ENCODE measurements around the gene NT5DC2. TPM values are rescaled to one million over a fixed set of nuclear protein-coding genes. Genes with fewer than 3 reads are reported as not detected.

The NT5DC2 gene
- total and polyA plus RNA-seq, 10 of the 15 experiments (the other 5 are each of a cell fraction or from before 2014, with no cell fraction given), result 21.6 to 135 (median 66.8) TPM

GRCh38 chr3:52536369-52537164, 2.9 kb upstream of the NT5DC2 start, which contains the start of gene UQCC5 (continued):
- peak; percentile 85 for TF ChIP-seq MYC (IDR thresholded peaks at IDR 0.05; ENCODE audit: insufficient read depth, insufficient read length, insufficient replicate concordance, low read length, severe bottlenecking)
- peak; percentile 58 for TF ChIP-seq NR2F1 (conservative IDR thresholded peaks at IDR 0.05)
- peak; percentile 99 for TF ChIP-seq POLR2AphosphoS5 (IDR thresholded peaks at IDR 0.05; ENCODE audit: low read length)
- TF ChIP-seq EED (IDR thresholded peaks at IDR 0.05; ENCODE audit: low read depth), result no peak
- TF ChIP-seq NBN (IDR thresholded peaks at IDR 0.05), result peak; percentile 82
- TF ChIP-seq CREB1 (IDR thresholded peaks at IDR 0.05; ENCODE audit: low read depth), result peak; percentile 65; the same call in 1 of the 2 replicates
- TF ChIP-seq, protein P1, sequence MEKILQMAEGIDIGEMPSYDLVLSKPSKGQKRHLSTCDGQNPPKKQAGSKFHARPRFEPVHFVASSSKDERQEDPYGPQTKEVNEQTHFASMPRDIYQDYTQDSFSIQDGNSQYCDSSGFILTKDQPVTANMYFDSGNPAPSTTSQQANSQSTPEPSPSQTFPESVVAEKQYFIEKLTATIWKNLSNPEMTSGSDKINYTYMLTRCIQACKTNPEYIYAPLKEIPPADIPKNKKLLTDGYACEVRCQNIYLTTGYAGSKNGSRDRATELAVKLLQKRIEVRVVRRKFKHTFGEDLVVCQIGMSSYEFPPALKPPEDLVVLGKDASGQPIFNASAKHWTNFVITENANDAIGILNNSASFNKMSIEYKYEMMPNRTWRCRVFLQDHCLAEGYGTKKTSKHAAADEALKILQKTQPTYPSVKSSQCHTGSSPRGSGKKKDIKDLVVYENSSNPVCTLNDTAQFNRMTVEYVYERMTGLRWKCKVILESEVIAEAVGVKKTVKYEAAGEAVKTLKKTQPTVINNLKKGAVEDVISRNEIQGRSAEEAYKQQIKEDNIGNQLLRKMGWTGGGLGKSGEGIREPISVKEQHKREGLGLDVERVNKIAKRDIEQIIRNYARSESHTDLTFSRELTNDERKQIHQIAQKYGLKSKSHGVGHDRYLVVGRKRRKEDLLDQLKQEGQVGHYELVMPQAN (conservative IDR thresholded peaks at IDR 0.05), result peak; percentile 84
- TF ChIP-seq CEBPB (IDR thresholded peaks at IDR 0.05; ENCODE audit: borderline replicate concordance in 1 of 2, low read depth in 2 of 2, low read length in 2 of 2), result no peak
- TF ChIP-seq, protein P2, sequence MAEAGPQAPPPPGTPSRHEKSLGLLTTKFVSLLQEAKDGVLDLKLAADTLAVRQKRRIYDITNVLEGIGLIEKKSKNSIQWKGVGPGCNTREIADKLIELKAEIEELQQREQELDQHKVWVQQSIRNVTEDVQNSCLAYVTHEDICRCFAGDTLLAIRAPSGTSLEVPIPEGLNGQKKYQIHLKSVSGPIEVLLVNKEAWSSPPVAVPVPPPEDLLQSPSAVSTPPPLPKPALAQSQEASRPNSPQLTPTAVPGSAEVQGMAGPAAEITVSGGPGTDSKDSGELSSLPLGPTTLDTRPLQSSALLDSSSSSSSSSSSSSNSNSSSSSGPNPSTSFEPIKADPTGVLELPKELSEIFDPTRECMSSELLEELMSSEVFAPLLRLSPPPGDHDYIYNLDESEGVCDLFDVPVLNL (IDR thresholded peaks at IDR 0.05; ENCODE audit: low read depth, low read length), result no peak
- TF ChIP-seq POU2F2 (IDR thresholded peaks at IDR 0.05; ENCODE audit: borderline replicate concordance, low read depth, low read length), result peak; percentile 91
- no peak for TF ChIP-seq WRNIP1 (IDR thresholded peaks at IDR 0.05; ENCODE audit: borderline replicate concordance, low read depth, low read length)
- TF ChIP-seq SRF (IDR thresholded peaks at IDR 0.05; ENCODE audit: low read depth in 2 of 2, low read length in 2 of 2), result 0 out of 4 replicates have a peak, but pooled peaks have one; percentile 20 to 26
- peak; percentile 97 for TF ChIP-seq NFYB (IDR thresholded peaks at IDR 0.05; ENCODE audit: insufficient read depth, low read depth, low read length)
- peak; percentile 54 for TF ChIP-seq E4F1 (IDR thresholded peaks at IDR 0.05; ENCODE audit: borderline replicate concordance, partially characterized antibody)
- TF ChIP-seq POLR2AphosphoS2 (IDR thresholded peaks at IDR 0.05; ENCODE audit: low read depth, low read length), result peak; percentile 98
- TF ChIP-seq SMARCA5 (IDR thresholded peaks at IDR 0.05), result 0 out of 2 replicates have a peak, but pooled peaks have one; percentile 34
- TF ChIP-seq TCF12 (IDR thresholded peaks at IDR 0.05; ENCODE audit: low read depth, low read length), result peak; percentile 46; the same call in 1 of the 2 replicates
- TF ChIP-seq ZZZ3 (IDR thresholded peaks at IDR 0.05; ENCODE audit: control insufficient read depth, insufficient read length, low read depth), result no peak
- TF ChIP-seq, protein P3, sequence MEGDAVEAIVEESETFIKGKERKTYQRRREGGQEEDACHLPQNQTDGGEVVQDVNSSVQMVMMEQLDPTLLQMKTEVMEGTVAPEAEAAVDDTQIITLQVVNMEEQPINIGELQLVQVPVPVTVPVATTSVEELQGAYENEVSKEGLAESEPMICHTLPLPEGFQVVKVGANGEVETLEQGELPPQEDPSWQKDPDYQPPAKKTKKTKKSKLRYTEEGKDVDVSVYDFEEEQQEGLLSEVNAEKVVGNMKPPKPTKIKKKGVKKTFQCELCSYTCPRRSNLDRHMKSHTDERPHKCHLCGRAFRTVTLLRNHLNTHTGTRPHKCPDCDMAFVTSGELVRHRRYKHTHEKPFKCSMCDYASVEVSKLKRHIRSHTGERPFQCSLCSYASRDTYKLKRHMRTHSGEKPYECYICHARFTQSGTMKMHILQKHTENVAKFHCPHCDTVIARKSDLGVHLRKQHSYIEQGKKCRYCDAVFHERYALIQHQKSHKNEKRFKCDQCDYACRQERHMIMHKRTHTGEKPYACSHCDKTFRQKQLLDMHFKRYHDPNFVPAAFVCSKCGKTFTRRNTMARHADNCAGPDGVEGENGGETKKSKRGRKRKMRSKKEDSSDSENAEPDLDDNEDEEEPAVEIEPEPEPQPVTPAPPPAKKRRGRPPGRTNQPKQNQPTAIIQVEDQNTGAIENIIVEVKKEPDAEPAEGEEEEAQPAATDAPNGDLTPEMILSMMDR (IDR thresholded peaks at IDR 0.05 in 2 of 3, conservative IDR thresholded peaks at IDR 0.05 in 1 of 3; ENCODE audit: control insufficient read depth in 2 of 3, extremely low read depth in 1 of 3, insufficient read depth in 1 of 3, low read depth in 3 of 3, low read length in 3 of 3), result peak in 1 of 3 experiments; percentile 22; a peak in 1 of 6 replicates
- TF ChIP-seq BRCA1 (IDR thresholded peaks at IDR 0.05; ENCODE audit: low read depth, low read length), result peak; percentile 60
- peak; percentile 67 for TF ChIP-seq HDAC6 (IDR thresholded peaks at IDR 0.05; ENCODE audit: unreplicated experiment)
- TF ChIP-seq POLR2A (IDR thresholded peaks at IDR 0.05; ENCODE audit: low read depth, low read length), result peak; percentile 100
